Epithelial cell of esophagus (primary cell): ENCODE measurements around the gene NMBR.
"Not testable (repeated sequence)": the region's sequence is repeated elsewhere in the genome, so short reads cannot be mapped to it uniquely, and the experiment has no call there.

ENCODE experiments used
- DNase-seq: peaks from one replicate; pipeline ENCODE4 v3.0.0; 2010; ENCODE audit warnings: low read depth
- H3K4me3 ChIP-seq: 2 replicates; pipeline ENCODE4 v1.5.1; 2011; ENCODE audit warnings: mild to moderate bottlenecking, low read length, control low read depth
- CTCF ChIP-seq: IDR thresholded peaks from 2 replicates; pipeline ENCODE4 v1.5.1; 2011; ENCODE audit warnings: low read depth, mild to moderate bottlenecking, low read length, control low read depth, inconsistent platforms; ENCODE audit not compliant: insufficient read depth; ENCODE audit errors: missing control alignments

Gene NMBR

GRCh38 chr6:142068416-142068815 lies 78.5 kb downstream of the NMBR start:
- TF ChIP-seq CTCF, result no peak
- H3K4me3 ChIP-seq, result no peak overlapping the region
- DNase-seq, result no peak

GRCh38 chr6:142062861-142063260 lies 84.1 kb downstream of the NMBR start:
- DNase-seq, result not testable (repeated sequence)

GRCh38 chr6:142058551-142059290 lies 88.2 kb downstream of the NMBR start:
- TF ChIP-seq CTCF, result no peak
- DNase-seq, result no peak
- no peak overlapping the region for H3K4me3 ChIP-seq

More at GRCh38 chr6:142062861-142063260, 84.1 kb downstream of the NMBR start:
- H3K4me3 ChIP-seq, result not testable (repeated sequence)

- no peak for DNase-seq
- TF ChIP-seq CTCF, result no peak
- no peak overlapping the region for H3K4me3 ChIP-seq
These were observed 91.7 kb downstream of the NMBR start for GRCh38 chr6:142055219-142055618.

GRCh38 chr6:142051404-142051803 lies 95.5 kb downstream of the NMBR start:
- H3K4me3 ChIP-seq, result no peak overlapping the region
- DNase-seq, result no peak
- no peak for TF ChIP-seq CTCF

GRCh38 chr6:142048593-142048980 lies 98.3 kb downstream of the NMBR start:
- TF ChIP-seq CTCF, result no peak
- DNase-seq, result no peak
- no peak overlapping the region for H3K4me3 ChIP-seq

- no peak overlapping the region for H3K4me3 ChIP-seq
- no peak for TF ChIP-seq CTCF
- DNase-seq, result no peak
These were observed 98.9 kb downstream of the NMBR start for GRCh38 chr6:142047934-142048592.
